GM12878 (cell line): Measurements from ENCODE around the gene FAM131B. TPM values are rescaled to one million over a fixed set of nuclear protein-coding genes. Genes with fewer than 3 reads are reported as not detected.

Experiments
- ATAC-seq: fragments of 200-7000 bp; cut with Tn5 transposase; 3 replicates; pipeline ENCODE4 v1.9.1; 2020; ENCODE audit warnings: mild to moderate bottlenecking, moderate library complexity
- BruUV-seq: library from RNA; stranded (reverse); fragments of 400-500 nt; replicated peaks from 2 replicates; lab custom pipeline; 2021; lab: Mats Ljungman, UMichigan
- CTCF ChIA-PET: fragments of 300-600 bp; sonication (Branson Sonifier 250); formaldehyde crosslinking; extraction: SDS; loops from one replicate; lab custom pipeline; 2021; ENCODE audit warnings: inconsistent platforms; lab: Yijun Ruan, JAX
- POLR2A ChIA-PET: fragments of 350-600 bp; formaldehyde crosslinking; extraction: SDS; loops from one replicate; lab custom pipeline; 2021; ENCODE audit warnings: inconsistent platforms; lab: Charles Lee
- RAD21 ChIA-PET: fragments of 300-600 bp; sonication (Branson Sonifier 250); formaldehyde crosslinking; loops from one replicate; lab custom pipeline; 2023; ENCODE audit warnings: antibody characterized with exemption; ENCODE audit not compliant: unreplicated experiment; lab: Charles Lee
- SMC1A ChIA-PET: fragments of 300-600 bp; sonication (Branson Sonifier 250); formaldehyde crosslinking; loops from one replicate; lab custom pipeline; 2023; ENCODE audit not compliant: unreplicated experiment, uncharacterized antibody; lab: Charles Lee
- DNase-seq: peaks from one replicate; pipeline ENCODE4 v3.0.0-alpha.2; 2011; ENCODE audit warnings: low read depth, low spot score
- FAIRE-seq: peaks from 3 replicates; lab custom pipeline; 2011; peaks lifted over from hg19 to GRCh38; lab: Jason Lieb, UNC
- H2AFZ ChIP-seq: 2 replicates; pipeline ENCODE4 v1.6.0; 2011; ENCODE audit warnings: low read depth, low read length, control low read depth; ENCODE audit not compliant: control insufficient read depth
- H3K27ac ChIP-seq: 2 replicates; pipeline ENCODE4 v1.5.1; 2011; ENCODE audit warnings: control low read depth; ENCODE audit not compliant: control insufficient read depth, insufficient read depth
- H3K27me3 ChIP-seq, 2 experiments: replicated peaks in 1 of 2; 2 replicates each; pipeline versions ENCODE4 v1.6.0 to v1.6.1; 2011; ENCODE audit warnings: low read length in 1 of 2; ENCODE audit not compliant: control insufficient read depth in 2 of 2, insufficient read depth in 2 of 2
- H3K36me3 ChIP-seq, 2 experiments: 2 replicates each; pipeline ENCODE4 v1.5.1; 2011; ENCODE audit warnings: low read length in 1 of 2; ENCODE audit not compliant: control insufficient read depth in 2 of 2, insufficient read depth in 2 of 2
- H3K4me1 ChIP-seq: 2 replicates; pipeline ENCODE4 v1.6.1; 2011; ENCODE audit warnings: mild to moderate bottlenecking, low read length, moderate library complexity, mixed read lengths; ENCODE audit not compliant: control insufficient read depth, insufficient read depth
- H3K4me2 ChIP-seq: 2 replicates; pipeline ENCODE4 v1.6.0; 2011; ENCODE audit warnings: control low read depth; ENCODE audit not compliant: control insufficient read depth, insufficient read depth
- H3K4me3 ChIP-seq: fragments of 200-600 bp; sonication (generic); 2 replicates; pipeline ENCODE4 v1.5.1; 2016
- H3K79me2 ChIP-seq: 2 replicates; pipeline ENCODE4 v1.6.0; 2011; ENCODE audit warnings: low read length; ENCODE audit not compliant: control insufficient read depth, insufficient read depth
- H3K9ac ChIP-seq: 2 replicates; pipeline ENCODE4 v1.8.0; 2011; ENCODE audit warnings: low read length, control low read depth, mixed read lengths; ENCODE audit not compliant: control insufficient read depth, insufficient read depth
- H3K9me3 ChIP-seq: replicated peaks from 3 replicates; pipeline ENCODE4 v1.5.1; 2011; ENCODE audit warnings: mild to moderate bottlenecking, low read length; ENCODE audit not compliant: control insufficient read depth, insufficient read depth
- H4K20me1 ChIP-seq: 2 replicates; pipeline ENCODE4 v1.6.0; 2011; ENCODE audit not compliant: control insufficient read depth, insufficient read depth
- CHD2 ChIP-seq: IDR thresholded peaks from 2 replicates; pipeline ENCODE4 v1.6.1; 2011; ENCODE audit warnings: low read depth, low read length, improper control_type of control experiment, borderline replicate concordance
- NKRF ChIP-seq: fragments of 450-650 bp; conservative IDR thresholded peaks from 2 replicates; pipeline ENCODE4 v1.6.1; 2017; ENCODE audit warnings: mild to moderate bottlenecking, moderate library complexity
- SP1 ChIP-seq: IDR thresholded peaks from one replicate; pipeline ENCODE4 v1.6.1; 2011; ENCODE audit warnings: low read depth, low read length
- TCF12 ChIP-seq: IDR thresholded peaks from 2 replicates; pipeline ENCODE4 v1.6.1; 2011; ENCODE audit warnings: low read depth, mild to moderate bottlenecking, low read length
- WGBS: methylation state at CpG from one replicate; pipeline ENCODE4 v1.1.6; 2016; ENCODE audit warnings: low lambda C conversion rate; ENCODE audit not compliant: insufficient replicate concordance, insufficient coverage; ENCODE audit errors: missing lambda C conversion rate; 5-methylcytosine and 5-hydroxymethylcytosine counted together
- in situ Hi-C: fragments of 300-500 bp; cut with MboI; formaldehyde crosslinking; loops from 9 replicates; pipeline ENCODE4 v1.14.3; 2018; ENCODE audit warnings: mixed read lengths
- intact Hi-C: fragments of 100-400 bp; cut with micrococcal nuclease; formaldehyde crosslinking; loops from one replicate; pipeline ENCODE4 v1.14.2; 2022; ENCODE audit not compliant: unreplicated experiment
- polyA plus RNA-seq, 11 experiments: library from polyadenylated mRNA; depleted of rRNA in 4 of 11; unstranded in 6 of 11; stranded (reverse) in 5 of 11; fragments of >200 nt; fragmentation: Nextera tagmentation in 4 of 11; fragmentation: Illumina TruSeq in 1 of 11; extraction: Ambion mirVana in 4 of 11; extraction: Trizol in 1 of 11; gene quantifications; 1 replicate in 1 of 11; 2 replicates in 10 of 11; pipeline versions ENCODE4 v1.2.1 to v1.2.3, GENCODE V29; 2011 to 2016; ENCODE audit warnings: inconsistent platforms in 2 of 11, missing spikeins in 2 of 11, low read depth in 1 of 11
- total RNA-seq, 4 experiments: library from RNA; depleted of rRNA in 3 of 4; stranded (reverse); fragments of >200 nt in 3 of 4; fragmentation: Illumina TruSeq in 1 of 4; extraction: Trizol in 1 of 4; gene quantifications; 2 replicates each; pipeline versions ENCODE4 v1.2.1 to v1.2.3, GENCODE V29; 2013 to 2021

Gene FAM131B
- total and polyA plus RNA-seq, 10 of the 15 experiments (the other 5 are each of a cell fraction or from before 2014, with no cell fraction given): 0.03 to 0.05 TPM; not detected in 8

- TF ChIP-seq NKRF: no peak
- no peak for TF ChIP-seq CHD2
- no peak for TF ChIP-seq TCF12
- no peak for TF ChIP-seq SP1
- ChIA-PET CTCF (no interaction called here), SMC1A (interaction anchor here (1.1 kb wide), 1 partner anchor 94 kb away, joined by 3 read pairs; no protein-coding TSS in a partner anchor), POLR2A (no interaction called here), RAD21 (no interaction called here)
- 63% methylated on average over 21 of the region's 23 CpGs for WGBS
- Histone ChIP-seq H3K27me3 (no peaks in the 10 kb centered on the region), H3K4me3 (no peak overlapping the region), H3K4me1 (peaks cover 10% of the 10 kb centered on the region; the same call in 1 of the 2 replicates), H3K9ac (no peak overlapping the region), H2AFZ (no peak overlapping the region), H3K9me3 (no peaks in the 10 kb centered on the region), H3K36me3 (no peaks in the 10 kb centered on the region), H3K27ac (no peak overlapping the region), H4K20me1 (no peaks in the 10 kb centered on the region), H3K4me2 (no peak overlapping the region), H3K79me2 (no peaks in the 10 kb centered on the region)
- DNase-seq: no peak
- no peak for ATAC-seq
- intact Hi-C loops (no loop called here), in situ Hi-C loops (no loop called here)
- BruUV-seq: no TSS peak
- FAIRE-seq: no peak
These were observed 39.5 kb downstream of the FAM131B start for GRCh38 chr7:143322760-143323633.
